GM18867 (cell line): ENCODE results near the gene FGF11.
"Not testable (repeated sequence)": the region's sequence is repeated elsewhere in the genome, so short reads cannot be mapped to it uniquely, and the experiment has no call there.

Source experiments
- ATAC-seq: cut with Tn5 transposase; IDR thresholded peaks from one replicate; pipeline ENCODE4 v1.9.1; 2021; ENCODE audit warnings: mild to moderate bottlenecking, moderate library complexity; ENCODE audit not compliant: unreplicated experiment

FGF11 gene

GRCh38 chr17:7460850-7461660 is 21.7 kb downstream of the FGF11 start:
- no peak for ATAC-seq

- no peak for ATAC-seq
These were observed 23.4 kb downstream of the FGF11 start for GRCh38 chr17:7462474-7463371.

- ATAC-seq = no peak
These were observed 24.1 kb downstream of the FGF11 start for GRCh38 chr17:7463372-7463846.

GRCh38 chr17:7464081-7464480 is 24.8 kb downstream of the FGF11 start:
- ATAC-seq = no peak

- no peak for ATAC-seq
These were observed 26.4 kb downstream of the FGF11 start for GRCh38 chr17:7465597-7466275.

- ATAC-seq = no peak
These were observed 27.0 kb downstream of the FGF11 start for GRCh38 chr17:7466318-7466638.

GRCh38 chr17:7466639-7467341 is 27.5 kb downstream of the FGF11 start:
- ATAC-seq = no peak

GRCh38 chr17:7467498-7467897 is 28.2 kb downstream of the FGF11 start:
- no peak for ATAC-seq

GRCh38 chr17:7468290-7468689 is 29.0 kb downstream of the FGF11 start:
- ATAC-seq = no peak

- no peak for ATAC-seq
These were observed 29.6 kb downstream of the FGF11 start for GRCh38 chr17:7468804-7469389.

GRCh38 chr17:7469843-7470242 is 30.5 kb downstream of the FGF11 start:
- not testable (repeated sequence) for ATAC-seq

GRCh38 chr17:7470457-7470973 is 31.2 kb downstream of the FGF11 start:
- ATAC-seq = not testable (repeated sequence)

GRCh38 chr17:7471729-7472128 is 32.4 kb downstream of the FGF11 start:
- ATAC-seq = no peak

GRCh38 chr17:7474767-7475166 is 35.5 kb downstream of the FGF11 start:
- not testable (repeated sequence) for ATAC-seq

- no peak for ATAC-seq
These were observed 36.6 kb downstream of the FGF11 start for GRCh38 chr17:7475764-7476422.

- ATAC-seq = no peak
These were observed 37.2 kb downstream of the FGF11 start for GRCh38 chr17:7476494-7476893.

- no peak for ATAC-seq
These were observed 37.6 kb downstream of the FGF11 start for GRCh38 chr17:7476951-7477350.

- no peak for ATAC-seq
These were observed 38.3 kb downstream of the FGF11 start for GRCh38 chr17:7477392-7478275.
